Neuronal stem cell (in vitro differentiated cells): ENCODE data around the gene WHRN.

Source experiments
- DNase-seq: peaks from one replicate; pipeline ENCODE4 v3.0.0-alpha.2; 2013; ENCODE audit warnings: low spot score
- H2AFZ ChIP-seq: one replicate; pipeline ENCODE4 v1.6.1; 2013; ENCODE audit warnings: mild to moderate bottlenecking, low read length, inconsistent platforms
- H2AK5ac ChIP-seq: 2 replicates; pipeline ENCODE4 v1.6.1; 2013; ENCODE audit warnings: low read depth, mild to moderate bottlenecking, inconsistent platforms, low read length, moderate library complexity, mixed read lengths
- H2BK120ac ChIP-seq: 2 replicates; pipeline ENCODE4 v1.6.1; 2013; ENCODE audit warnings: low read depth, mild to moderate bottlenecking, inconsistent platforms, low read length, moderate library complexity, mixed read lengths
- H2BK12ac ChIP-seq: one replicate; pipeline ENCODE4 v1.6.1; 2013; ENCODE audit warnings: low read length, inconsistent platforms
- H2BK15ac ChIP-seq: 2 replicates; pipeline ENCODE4 v1.6.1; 2013; ENCODE audit warnings: mild to moderate bottlenecking, low read length, inconsistent platforms, mixed read lengths
- H2BK5ac ChIP-seq: one replicate; pipeline ENCODE4 v1.6.1; 2013; ENCODE audit warnings: inconsistent platforms, mild to moderate bottlenecking, low read length, moderate library complexity
- H3K14ac ChIP-seq: one replicate; pipeline ENCODE4 v1.6.1; 2013; ENCODE audit warnings: low read length, inconsistent platforms
- H3K18ac ChIP-seq: 2 replicates; pipeline ENCODE4 v1.6.1; 2013; ENCODE audit warnings: low read length, inconsistent platforms
- H3K23ac ChIP-seq: 2 replicates; pipeline ENCODE4 v1.6.1; 2013; ENCODE audit warnings: low read depth, mild to moderate bottlenecking, mixed read lengths, low read length, inconsistent platforms; ENCODE audit not compliant: poor library complexity
- H3K27ac ChIP-seq: replicated peaks from 3 replicates; pipeline ENCODE4 v1.5.1; 2013; ENCODE audit warnings: low read length, inconsistent platforms
- H3K27me3 ChIP-seq, 3 experiments: 2 replicates each; pipeline ENCODE4 v1.6.1; 2013; ENCODE audit warnings: low read length in 3 of 3, mild to moderate bottlenecking in 2 of 3, inconsistent platforms in 1 of 3, low read depth in 1 of 3, mixed read lengths in 1 of 3, moderate library complexity in 1 of 3; ENCODE audit not compliant: control insufficient read depth in 3 of 3, insufficient read depth in 3 of 3
- H3K36me3 ChIP-seq, 2 donors: replicated peaks in 1 of 2; 2 replicates each; pipeline ENCODE4 v1.6.1; 2013; ENCODE audit warnings: low read length in 2 of 2; ENCODE audit not compliant: control insufficient read depth in 2 of 2, insufficient read depth in 2 of 2
- H3K4ac ChIP-seq: 2 replicates; pipeline ENCODE4 v1.6.1; 2013; ENCODE audit warnings: inconsistent platforms, mild to moderate bottlenecking, low read length, moderate library complexity
- H3K4me1 ChIP-seq, 2 donors: 1 replicate in 1 of 2; 2 replicates in 1 of 2; pipeline ENCODE4 v1.6.1; 2013; ENCODE audit warnings: low read length in 2 of 2, low read depth in 1 of 2; ENCODE audit not compliant: control insufficient read depth in 2 of 2, insufficient read depth in 1 of 2
- H3K4me2 ChIP-seq: one replicate; pipeline ENCODE4 v1.6.1; 2013; ENCODE audit warnings: mild to moderate bottlenecking, low read length, inconsistent platforms; ENCODE audit not compliant: insufficient read depth, poor library complexity, severe bottlenecking
- H3K4me3 ChIP-seq, 2 donors: 2 replicates each; pipeline ENCODE4 v1.5.1; 2013; ENCODE audit warnings: low read length in 2 of 2, mild to moderate bottlenecking in 2 of 2, inconsistent platforms in 1 of 2, moderate library complexity in 1 of 2
- H3K79me1 ChIP-seq: one replicate; pipeline ENCODE4 v1.6.1; 2013; ENCODE audit warnings: low read depth, mild to moderate bottlenecking, inconsistent platforms, low read length, moderate library complexity
- H3K9ac ChIP-seq: one replicate; pipeline ENCODE4 v1.6.1; 2013; ENCODE audit warnings: mild to moderate bottlenecking, low read depth, low read length, inconsistent platforms; ENCODE audit not compliant: poor library complexity
- H3K9me3 ChIP-seq, 2 donors: replicated peaks in 1 of 2; 2 replicates each; pipeline versions ENCODE3 to v1.6.1; 2013; ENCODE audit warnings: low read length in 2 of 2, mild to moderate bottlenecking in 2 of 2, inconsistent platforms in 1 of 2, low read depth in 1 of 2, mixed read lengths in 1 of 2, moderate library complexity in 1 of 2; ENCODE audit not compliant: control insufficient read depth in 2 of 2, insufficient read depth in 1 of 2
- H4K8ac ChIP-seq: one replicate; pipeline ENCODE4 v1.6.1; 2013; ENCODE audit warnings: low read depth, mild to moderate bottlenecking, inconsistent platforms, low read length, moderate library complexity
- H4K91ac ChIP-seq: one replicate; pipeline ENCODE4 v1.6.1; 2013; ENCODE audit warnings: low read length, low read depth, mild to moderate bottlenecking, inconsistent platforms; ENCODE audit not compliant: poor library complexity
- WGBS, 2 donors: extraction: QIAGEN DNeasy Blood & Tissue Kit; methylation state at CpG; one replicate each; pipeline ENCODE4 v1.1.7; 2013; ENCODE audit warnings: missing lambda C conversion rate in 2 of 2, mixed read lengths in 1 of 2; ENCODE audit not compliant: insufficient read length in 2 of 2, insufficient replicate concordance in 1 of 2; ENCODE audit errors: extremely low coverage in 2 of 2; 5-methylcytosine and 5-hydroxymethylcytosine counted together

Gene WHRN

DNA sequence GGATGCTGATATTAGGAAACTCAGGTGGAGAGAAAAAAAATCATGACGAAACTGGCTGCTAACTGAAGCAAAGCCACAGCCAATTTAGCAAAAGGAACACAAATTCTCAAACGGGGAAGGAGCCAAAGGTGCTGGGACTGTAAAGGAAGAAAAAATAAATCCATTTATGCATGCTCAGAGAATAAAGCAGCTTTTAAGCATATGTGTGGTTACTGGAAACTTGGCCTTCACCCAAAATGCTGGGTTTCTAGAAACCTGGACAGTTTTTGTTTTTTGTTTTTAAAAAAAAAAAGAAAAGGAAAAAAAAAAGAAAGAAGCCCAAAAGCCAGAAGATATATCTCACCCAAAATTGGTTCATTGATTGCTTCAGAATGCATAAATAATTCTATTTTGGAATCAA lies 8.0 kb downstream of the WHRN start:
- no peak overlapping the region for H4K8ac ChIP-seq
- H2BK15ac ChIP-seq = no peak overlapping the region
- WGBS, 2 donors = no CpG with 5 or more reads among the region's 2 CpGs
- no peak overlapping the region for H2BK12ac ChIP-seq
- H2AFZ ChIP-seq = no peak overlapping the region
- no peak overlapping the region for H2BK120ac ChIP-seq
- no peak overlapping the region for H3K27ac ChIP-seq
- H3K4ac ChIP-seq = no peak overlapping the region
- no peaks in the 10 kb centered on the region for H3K36me3 ChIP-seq
- H3K27me3 ChIP-seq = no peaks in the 10 kb centered on the region
- H3K79me1 ChIP-seq = no peaks in the 10 kb centered on the region
- H3K23ac ChIP-seq = no peak overlapping the region
- no peak overlapping the region for H2BK5ac ChIP-seq
- H4K91ac ChIP-seq = no peak overlapping the region
- no peak overlapping the region for H2AK5ac ChIP-seq
- H3K9ac ChIP-seq = no peak overlapping the region
- H3K9me3 ChIP-seq = no peaks in the 10 kb centered on the region
- DNase-seq = no peak
- H3K14ac ChIP-seq = no peak overlapping the region
- no peak overlapping the region for H3K4me3 ChIP-seq
- H3K4me2 ChIP-seq = no peak overlapping the region
- H3K4me1 ChIP-seq = peaks cover 16 to 34% of the 10 kb centered on the region in 2 donors
- no peak overlapping the region for H3K18ac ChIP-seq

DNA sequence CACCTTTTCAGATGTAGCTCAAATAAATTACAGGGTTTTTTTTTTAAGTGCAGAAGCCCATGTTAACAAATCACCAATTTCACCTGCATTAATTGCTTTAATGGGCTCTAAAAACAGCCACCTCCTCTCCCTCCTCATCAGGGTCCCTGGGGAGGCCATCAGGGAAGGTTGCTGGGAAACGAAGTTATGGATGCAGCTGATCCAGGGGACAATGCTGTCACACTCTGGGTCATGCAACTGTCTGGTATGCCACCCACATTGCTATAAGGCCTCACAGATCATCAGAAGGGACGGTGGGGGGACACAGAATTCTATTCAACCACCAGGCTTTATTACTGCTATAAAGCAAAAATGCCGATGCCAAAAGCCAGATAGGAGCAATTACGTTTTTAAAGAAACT lies 9.3 kb downstream of the WHRN start:
- Histone ChIP-seq H3K79me1 (no peaks in the 10 kb centered on the region), H3K4ac (no peak overlapping the region), H2BK120ac (no peak overlapping the region), H3K27ac (no peak overlapping the region), H2AK5ac (no peak overlapping the region), H3K18ac (no peak overlapping the region), H2BK12ac (no peak overlapping the region), H4K91ac (no peak overlapping the region), H3K4me2 (no peak overlapping the region), H3K36me3 (no peaks in the 10 kb centered on the region), H3K27me3 (no peaks in the 10 kb centered on the region), H3K4me3 (no peak overlapping the region), H3K4me1 (peaks cover 14 to 35% of the 10 kb centered on the region in 2 donors), H2AFZ (no peak overlapping the region), H3K9me3 (no peaks in the 10 kb centered on the region), H3K23ac (no peak overlapping the region), H3K14ac (no peak overlapping the region), H4K8ac (no peak overlapping the region), H3K9ac (no peak overlapping the region), H2BK5ac (no peak overlapping the region), H2BK15ac (no peak overlapping the region)
- DNase-seq = no peak
- no CpG with 5 or more reads among the region's 4 CpGs for WGBS, 2 donors

DNA sequence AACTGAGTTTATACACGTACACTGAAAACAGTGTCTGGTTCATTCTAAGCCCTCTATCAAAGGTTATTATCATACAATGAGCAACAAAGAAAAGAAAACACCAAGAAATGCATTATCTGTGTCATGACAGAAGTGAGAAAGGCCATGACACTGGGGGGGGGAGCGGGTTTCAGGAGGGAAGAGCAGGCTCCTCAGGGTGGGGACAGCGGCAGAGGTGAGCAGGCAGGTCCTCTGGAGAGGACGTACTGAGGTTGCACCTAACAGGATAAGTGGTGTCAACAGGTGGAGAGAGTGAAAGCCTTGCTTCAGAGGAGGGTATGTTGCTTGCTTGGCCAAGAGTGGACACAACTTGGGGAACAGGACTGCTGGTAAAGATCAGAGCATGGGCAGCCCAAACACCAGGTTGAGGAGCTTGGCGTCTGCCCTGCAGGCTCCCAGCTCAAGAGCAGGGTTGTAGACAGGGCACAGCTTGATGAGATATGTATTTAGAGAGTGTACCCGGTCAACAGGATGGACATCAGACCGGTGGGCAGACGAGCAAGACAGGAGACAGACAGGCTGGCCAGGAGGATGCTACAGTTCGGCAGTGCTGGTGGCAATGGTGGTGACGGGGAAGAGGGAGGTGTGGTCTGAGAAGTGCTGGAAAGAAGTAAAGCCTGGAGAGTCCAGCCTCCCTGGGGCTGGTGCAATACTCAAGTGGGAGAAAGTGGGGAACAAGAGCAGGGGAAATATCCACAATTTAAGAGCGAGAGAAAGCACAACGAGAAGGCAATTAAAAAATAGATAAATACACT lies 10.3 kb downstream of the WHRN start:
- no peak overlapping the region for H4K8ac ChIP-seq
- no peak overlapping the region for H3K18ac ChIP-seq
- no peak overlapping the region for H2BK120ac ChIP-seq
- no peak overlapping the region for H3K4me3 ChIP-seq
- no peaks in the 10 kb centered on the region for H3K27me3 ChIP-seq
- no peak overlapping the region for H4K91ac ChIP-seq
- H2BK12ac ChIP-seq = no peak overlapping the region
- H3K79me1 ChIP-seq = no peaks in the 10 kb centered on the region
- H3K14ac ChIP-seq = no peak overlapping the region
- no peak overlapping the region for H2BK15ac ChIP-seq
- no peak overlapping the region for H2AFZ ChIP-seq
- H3K23ac ChIP-seq = no peak overlapping the region
- H3K9ac ChIP-seq = no peak overlapping the region
- no peaks in the 10 kb centered on the region for H3K9me3 ChIP-seq
- DNase-seq = no peak
- no peak overlapping the region for H3K27ac ChIP-seq
- no peak overlapping the region for H3K4ac ChIP-seq
- no peaks in the 10 kb centered on the region for H3K36me3 ChIP-seq
- WGBS, 2 donors = no CpG with 5 or more reads among the region's 12 CpGs
- H2BK5ac ChIP-seq = no peak overlapping the region
- H3K4me1 ChIP-seq = peaks cover 10 to 33% of the 10 kb centered on the region in 2 donors
- H2AK5ac ChIP-seq = no peak overlapping the region
- H3K4me2 ChIP-seq = no peak overlapping the region

DNA sequence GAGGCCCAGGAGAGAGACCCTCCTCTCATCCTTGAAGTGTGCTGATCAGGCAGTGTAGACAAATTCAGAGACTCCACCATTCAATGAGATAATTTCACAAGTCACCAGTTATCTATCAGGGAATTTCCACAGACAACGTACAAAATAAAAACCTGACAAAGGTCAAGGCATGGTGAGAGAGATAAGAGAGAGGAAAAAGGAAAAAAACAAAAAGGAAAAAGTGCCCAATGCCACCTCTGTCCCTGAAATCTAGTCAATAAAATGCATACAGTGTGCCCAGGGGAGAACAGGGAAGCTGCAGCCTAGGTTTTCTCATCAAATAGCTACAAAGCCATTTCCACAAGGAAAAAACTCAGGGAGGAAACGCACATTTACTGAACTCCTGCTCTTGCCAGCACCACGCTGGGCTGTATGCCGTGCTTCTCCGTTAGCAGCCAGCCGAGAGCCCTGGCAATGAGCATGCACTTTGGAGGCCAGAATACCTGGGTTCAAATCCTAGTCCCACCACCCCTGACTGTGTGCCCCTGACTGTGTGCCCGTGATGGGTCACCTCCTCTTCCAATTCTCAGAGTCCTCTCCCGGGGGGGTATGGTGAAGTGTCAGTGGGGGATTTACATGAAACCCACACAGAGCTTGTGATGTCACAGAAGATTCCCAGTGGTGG lies 11.6 kb downstream of the WHRN start:
- Histone ChIP-seq H3K36me3 (no peaks in the 10 kb centered on the region), H3K4ac (no peak overlapping the region), H3K9me3 (no peaks in the 10 kb centered on the region), H3K18ac (no peak overlapping the region), H2BK15ac (no peak overlapping the region), H2AK5ac (no peak overlapping the region), H2BK120ac (no peak overlapping the region), H3K4me1 (peaks cover 5 to 23% of the 10 kb centered on the region in 2 donors), H2AFZ (no peak overlapping the region), H2BK12ac (no peak overlapping the region), H4K8ac (no peak overlapping the region), H3K9ac (no peak overlapping the region), H3K23ac (no peak overlapping the region), H3K27me3 (no peaks in the 10 kb centered on the region), H3K4me2 (no peak overlapping the region), H3K79me1 (no peaks in the 10 kb centered on the region), H2BK5ac (no peak overlapping the region), H4K91ac (no peak overlapping the region), H3K4me3 (no peak overlapping the region), H3K14ac (no peak overlapping the region), H3K27ac (no peak overlapping the region)
- WGBS, 2 donors = no CpG with 5 or more reads among the region's 8 CpGs
- DNase-seq = no peak
